Fibroblast of pulmonary artery (primary cell): ENCODE data around the gene OR6A2.

Experiments used
- DNase-seq: peaks from one replicate; pipeline ENCODE4 v3.0.0-alpha.2; 2010; ENCODE audit warnings: low read depth
- H3K4me3 ChIP-seq: replicated peaks from 2 replicates; pipeline ENCODE4 v1.5.1; 2011; ENCODE audit warnings: low read depth, mild to moderate bottlenecking, control low read depth, low read length, moderate library complexity
- CTCF ChIP-seq: IDR thresholded peaks from 2 replicates; pipeline ENCODE4 v1.5.1; 2011; ENCODE audit warnings: mild to moderate bottlenecking, control low read depth, low read length, inconsistent platforms; ENCODE audit errors: missing control alignments

The OR6A2 gene

GRCh38 chr11:6799402-6799801 lies at the start of gene OR6A2:
OR6A2 (minus strand) TSS chr11:6799689; CDS start chr11:6795708, 3,981 bp downstream.
- no peak within 1 kb of the TSS for H3K4me3 ChIP-seq
- no peak for TF ChIP-seq CTCF
- no peak for DNase-seq

GRCh38 chr11:6845383-6845782 lies 45.9 kb upstream of the OR6A2 start, which contains the start of gene OR10A5:
OR10A5 (plus strand) TSS chr11:6845683; CDS start chr11:6845683, 0 bp downstream.
- TF ChIP-seq CTCF, result no peak
- DNase-seq, result no peak
- no peak within 1 kb of the TSS for H3K4me3 ChIP-seq

- no peak for TF ChIP-seq CTCF
- no peak overlapping the region for H3K4me3 ChIP-seq
- DNase-seq, result no peak
Observed at GRCh38 chr11:6844356-6844755, 44.9 kb upstream of the OR6A2 start.

- no peak overlapping the region for H3K4me3 ChIP-seq
- no peak for TF ChIP-seq CTCF
- DNase-seq, result no peak
Observed at GRCh38 chr11:6843670-6844069, 44.2 kb upstream of the OR6A2 start.

- no peak overlapping the region for H3K4me3 ChIP-seq
- no peak for DNase-seq
- TF ChIP-seq CTCF, result no peak
Observed at GRCh38 chr11:6841694-6842093, 42.2 kb upstream of the OR6A2 start.

- no peak for TF ChIP-seq CTCF
- no peak for DNase-seq
- no peak overlapping the region for H3K4me3 ChIP-seq
Observed at GRCh38 chr11:6834021-6834420, 34.5 kb upstream of the OR6A2 start.

- TF ChIP-seq CTCF, result no peak
Observed at GRCh38 chr11:6833356-6833755, 33.9 kb upstream of the OR6A2 start.

More at GRCh38 chr11:6833356-6833755, 33.9 kb upstream of the OR6A2 start:
- H3K4me3 ChIP-seq, result no peak overlapping the region
- DNase-seq, result no peak
